Right lobe of liver (tissue), 6 donors: Measurements from ENCODE around the gene TP53BP1. TPM values are rescaled to one million over a fixed set of nuclear protein-coding genes. Genes with fewer than 3 reads are reported as not detected.

ENCODE experiments used
- ATAC-seq, 4 donors: fragments of 200-7000 bp; cut with Tn5 transposase; one replicate each; pipeline ENCODE4 v1.9.1; 2020; ENCODE audit warnings: mild to moderate bottlenecking in 4 of 4, moderate library complexity in 4 of 4
- DNase-seq, 3 donors: peaks; one replicate each; pipeline ENCODE4 v3.0.0-alpha.2; 2020
- H3K27ac ChIP-seq, 3 donors: fragments of 200-600 bp; one replicate each; pipeline ENCODE4 v1.8.0; 2022
- H3K27me3 ChIP-seq, 2 donors: fragments of 200-600 bp; one replicate each; pipeline ENCODE4 v1.8.0; 2022
- H3K36me3 ChIP-seq, 4 donors: fragments of 200-600 bp; sonication (generic) in 1 of 4; one replicate each; pipeline versions ENCODE4 v1.5.1 to v1.8.0; 2017 to 2022; ENCODE audit warnings: control low read depth in 1 of 4
- H3K4me1 ChIP-seq, 4 donors: fragments of 200-600 bp; sonication (generic) in 1 of 4; one replicate each; pipeline versions ENCODE4 v1.5.1 to v1.8.0; 2017 to 2022; ENCODE audit warnings: control low read depth in 1 of 4
- H3K4me3 ChIP-seq, 3 donors: fragments of 200-600 bp; one replicate each; pipeline ENCODE4 v1.8.0; 2022
- H3K9me3 ChIP-seq, 4 donors: fragments of 200-600 bp; sonication (generic) in 1 of 4; one replicate each; pipeline versions ENCODE4 v1.5.1 to v1.8.0; 2017 to 2022; ENCODE audit warnings: control low read depth in 1 of 4
- POLR2A ChIP-seq: fragments of 450-650 bp; IDR thresholded peaks from one replicate; pipeline ENCODE4 v1.6.1; 2017; ENCODE audit warnings: antibody characterized with exemption, mild to moderate bottlenecking
- WGBS: methylation state at CpG from one replicate; pipeline ENCODE4 v1.1.6; 2018; ENCODE audit warnings: low coverage, low lambda C conversion rate; ENCODE audit not compliant: insufficient coverage; ENCODE audit errors: missing lambda C conversion rate; 5-methylcytosine and 5-hydroxymethylcytosine counted together
- intact Hi-C, 2 donors: fragments of 100-400 bp; cut with DNase I; formaldehyde crosslinking; loops; one replicate each; pipeline versions ENCODE4 v1.11.2 to v1.14.1; 2022
- total RNA-seq, 6 experiments: library from RNA; depleted of rRNA in 2 of 6; stranded (reverse); fragments of >200 nt in 2 of 6; fragmentation: NEBNext Ultra II Directional in 3 of 6; extraction: Animal tissue kit (Norgen Biotek cat#: 25700) in 3 of 6; gene quantifications; one replicate each; pipeline versions ENCODE4 v1.1.0 to v1.2.4, GENCODE V29; 2016 to 2023
- TF ChIP-seq, protein P1 (sequence below), 4 donors: fragments of 200-600 bp in 3 of 4; fragments of 450-650 bp in 1 of 4; IDR thresholded peaks; one replicate each; pipeline versions ENCODE4 v1.5.1 to v1.8.0; 2016 to 2022; ENCODE audit warnings: antibody characterized with exemption in 4 of 4, mild to moderate bottlenecking in 2 of 4
- donor health status: DM: no; HTN: yes; CAD: no.
- donor health status: DM: no; HTN: no; CAD: no.
- donor health status: DM: no; HTN: no; CAD: no.
- donor health status: DM: no; HTN: yes; CAD: no.
- donor health status: DM: no; HTN: yes; CAD: no.

TP53BP1 gene
- total RNA-seq, 6 experiments from 2014 or later = 4.9 to 12.2 (median 10.8) TPM

DNA sequence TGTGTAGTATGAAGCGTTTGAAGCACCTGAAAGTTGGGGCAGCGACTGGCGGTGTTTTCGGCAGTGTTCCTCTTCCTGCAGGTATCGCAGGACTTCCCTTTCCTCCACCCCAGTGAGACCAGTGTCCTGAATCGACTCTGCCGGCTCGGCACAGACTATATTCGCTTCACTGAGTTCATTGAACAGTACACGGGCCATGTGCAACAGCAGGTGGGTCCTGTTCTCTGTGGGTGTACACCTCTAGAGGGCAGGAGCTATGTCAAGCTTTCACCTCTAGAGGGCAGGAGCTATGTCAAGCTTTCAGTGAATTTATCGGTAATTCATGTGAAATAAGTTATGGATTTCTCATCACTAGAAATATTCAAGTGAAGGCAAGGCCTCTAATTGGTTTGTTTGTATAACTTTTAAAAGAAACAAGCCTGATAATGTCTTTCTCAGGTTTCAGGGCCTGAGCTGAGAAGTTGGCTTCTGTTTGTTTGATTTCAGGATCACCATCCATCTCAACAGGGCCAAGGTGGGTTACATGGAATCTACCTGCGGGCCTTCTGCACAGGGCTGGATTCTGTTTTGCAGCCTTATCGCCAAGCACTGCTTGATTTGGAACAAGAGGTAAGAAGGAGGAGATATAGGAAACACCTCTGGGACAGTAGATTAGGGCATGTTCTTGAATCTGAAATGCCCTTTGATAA, 116.8 kb downstream of the TP53BP1 start:
- Histone ChIP-seq H3K36me3 (peaks cover 0 to 23% (median 4%) of the 10 kb centered on the region in 4 donors), H3K9me3 (no peaks in the 10 kb centered on the region), H3K4me3 (no peak overlapping the region), H3K4me1 (peaks cover 0 to 6% (median 0%) of the 10 kb centered on the region in 4 donors), H3K27me3 (no peaks in the 10 kb centered on the region), H3K27ac (no peak overlapping the region)
- DNase-seq (peak in 1 of 3 donors; percentile 50), ATAC-seq (peak; percentile 35 to 55 (median 48))
- intact Hi-C loops = no loop called here
- TF ChIP-seq, protein P1, sequence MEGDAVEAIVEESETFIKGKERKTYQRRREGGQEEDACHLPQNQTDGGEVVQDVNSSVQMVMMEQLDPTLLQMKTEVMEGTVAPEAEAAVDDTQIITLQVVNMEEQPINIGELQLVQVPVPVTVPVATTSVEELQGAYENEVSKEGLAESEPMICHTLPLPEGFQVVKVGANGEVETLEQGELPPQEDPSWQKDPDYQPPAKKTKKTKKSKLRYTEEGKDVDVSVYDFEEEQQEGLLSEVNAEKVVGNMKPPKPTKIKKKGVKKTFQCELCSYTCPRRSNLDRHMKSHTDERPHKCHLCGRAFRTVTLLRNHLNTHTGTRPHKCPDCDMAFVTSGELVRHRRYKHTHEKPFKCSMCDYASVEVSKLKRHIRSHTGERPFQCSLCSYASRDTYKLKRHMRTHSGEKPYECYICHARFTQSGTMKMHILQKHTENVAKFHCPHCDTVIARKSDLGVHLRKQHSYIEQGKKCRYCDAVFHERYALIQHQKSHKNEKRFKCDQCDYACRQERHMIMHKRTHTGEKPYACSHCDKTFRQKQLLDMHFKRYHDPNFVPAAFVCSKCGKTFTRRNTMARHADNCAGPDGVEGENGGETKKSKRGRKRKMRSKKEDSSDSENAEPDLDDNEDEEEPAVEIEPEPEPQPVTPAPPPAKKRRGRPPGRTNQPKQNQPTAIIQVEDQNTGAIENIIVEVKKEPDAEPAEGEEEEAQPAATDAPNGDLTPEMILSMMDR (IDR thresholded peaks at IDR 0.05) = peak; percentile 40 to 73 (median 62)
- no peak for TF ChIP-seq POLR2A
- 82% methylated on average over 8 of the region's 13 CpGs for WGBS

DNA sequence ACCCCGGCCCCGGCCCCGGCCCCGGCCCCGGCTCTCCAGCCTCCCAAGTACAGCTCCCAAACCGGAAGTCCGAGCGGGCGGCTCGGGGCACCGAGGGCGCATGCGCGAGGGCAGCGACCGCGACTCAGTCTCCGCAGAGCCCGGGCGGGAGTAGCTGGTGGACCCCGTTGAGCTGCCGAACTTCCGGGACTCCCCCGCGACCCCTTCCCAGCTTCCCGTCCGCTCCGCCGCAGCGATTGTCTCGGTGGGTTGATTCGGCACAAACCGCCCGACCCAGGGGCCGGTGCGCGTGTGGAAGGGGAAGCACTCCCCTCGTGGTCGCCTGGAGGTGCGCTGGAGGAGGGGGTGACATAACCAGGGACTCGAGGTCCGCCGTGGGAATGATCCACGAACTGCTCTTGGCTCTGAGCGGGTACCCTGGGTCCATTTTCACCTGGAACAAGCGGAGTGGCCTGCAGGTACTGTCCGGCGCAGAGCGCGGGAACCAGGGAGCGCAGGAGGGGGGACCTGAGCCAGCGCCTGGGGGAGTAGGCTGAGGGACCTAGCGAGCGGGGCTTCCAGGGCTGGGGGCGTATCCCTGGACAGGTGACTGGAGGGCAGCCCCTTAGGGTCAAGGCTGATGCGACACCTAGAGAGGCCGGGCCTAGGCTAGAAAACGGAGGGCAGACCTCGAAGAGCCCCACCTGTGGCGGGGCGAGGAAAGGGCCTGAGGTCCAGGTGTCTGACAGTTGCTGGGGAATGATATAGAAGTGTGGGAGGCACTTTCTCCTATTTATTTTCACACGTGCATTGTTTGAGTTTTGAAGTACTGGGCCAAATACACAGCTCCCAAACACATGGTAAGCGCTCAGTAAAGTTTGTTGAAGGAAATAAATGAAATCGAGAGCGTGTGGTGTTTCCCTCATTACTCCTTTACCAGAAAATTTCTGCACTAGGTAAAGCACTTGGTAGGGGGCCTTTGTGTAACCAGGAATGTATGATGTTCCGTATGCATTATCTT, 121.7 kb downstream of the TP53BP1 start, which contains the start of the genes TUBGCP4 and ZSCAN29:
Gene TUBGCP4, plus strand, starts transcription at position 127 of the 1,000 bp plus-strand sequence. Its CDS starts 254 bp downstream, at position 381.
Gene ZSCAN29, minus strand, starts transcription at position 69 of the 1,000 bp plus-strand sequence. CDS start 1,130 bp downstream, outside the sequence.
- DNase-seq (peak; percentile 85 to 88 (median 88)), ATAC-seq (peak; percentile 93 to 95 (median 94))
- H3K9me3 ChIP-seq = no peaks in the 10 kb centered on the region
- no peaks in the 10 kb centered on the region for H3K27me3 ChIP-seq
- peak; percentile 44 for TF ChIP-seq POLR2A
- TF ChIP-seq, protein P1 (IDR thresholded peaks at IDR 0.05) = peak; percentile 26 to 45 (median 40)
- peaks cover 0 to 16% (median 5%) of the 10 kb centered on the region in 4 donors for H3K4me1 ChIP-seq
- H3K27ac ChIP-seq = peak within 1 kb of the TSS; percentile 39 to 66 (median 60)
- 2% methylated on average over 24 of the region's 66 CpGs for WGBS
- H3K36me3 ChIP-seq = peaks cover 0 to 4% (median under 1%) of the 10 kb centered on the region in 4 donors
- H3K4me3 ChIP-seq = peak within 1 kb of the TSS; percentile 80 to 95 (median 89)
- intact Hi-C loops = no loop called here

DNA sequence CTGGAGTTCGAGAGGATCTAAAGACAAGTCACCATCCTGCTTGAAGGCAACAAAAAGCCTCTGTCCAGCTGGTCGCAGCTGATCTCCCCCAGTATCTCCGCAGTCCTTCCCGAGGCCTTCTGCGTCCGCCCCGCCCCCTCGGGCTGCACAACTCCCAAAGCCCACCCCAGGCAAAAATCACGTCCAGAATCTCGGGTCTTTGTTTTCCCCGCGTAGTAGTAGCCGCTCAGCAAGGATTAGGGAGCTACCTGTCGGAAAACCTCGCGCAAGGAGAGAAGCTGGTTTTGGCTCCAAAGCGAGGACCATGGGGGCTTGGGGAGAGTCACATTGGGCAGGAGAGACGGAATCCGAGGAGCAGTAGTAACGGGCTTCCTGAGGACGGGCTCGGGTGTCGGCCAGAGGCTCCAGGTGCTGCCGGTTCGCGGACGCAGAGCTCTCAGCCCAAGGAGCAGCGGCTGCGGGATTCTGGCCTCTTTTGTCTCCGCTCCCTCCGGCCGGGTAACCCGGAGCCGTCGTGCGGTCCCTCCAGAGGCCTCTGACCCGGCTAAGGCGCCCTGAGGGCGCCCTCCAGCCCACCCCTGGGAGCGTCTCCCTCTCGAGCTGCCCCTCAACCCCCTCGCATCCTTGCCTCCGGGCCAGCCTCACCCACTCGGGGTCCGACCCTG, 122.5 kb downstream of the TP53BP1 start:
- H3K36me3 ChIP-seq = peaks cover 0 to 4% (median 0%) of the 10 kb centered on the region in 4 donors
- DNase-seq (peak in 1 of 3 donors; percentile 21), ATAC-seq (peak; percentile 63 to 73 (median 70))
- H3K4me1 ChIP-seq = peaks cover 0 to 16% (median 5%) of the 10 kb centered on the region in 4 donors
- intact Hi-C loops = no loop called here
- peak overlapping the region; percentile 39 to 66 (median 60) for H3K27ac ChIP-seq
- TF ChIP-seq, protein P1 (IDR thresholded peaks at IDR 0.05) = no peak
- no peak for TF ChIP-seq POLR2A
- no peaks in the 10 kb centered on the region for H3K27me3 ChIP-seq
- no peaks in the 10 kb centered on the region for H3K9me3 ChIP-seq
- H3K4me3 ChIP-seq = peak overlapping the region; percentile 80 to 95 (median 89)
- under 1% methylated on average over 31 of the region's 45 CpGs for WGBS
